ENCODE results near the gene SEMA5A.

DNA sequence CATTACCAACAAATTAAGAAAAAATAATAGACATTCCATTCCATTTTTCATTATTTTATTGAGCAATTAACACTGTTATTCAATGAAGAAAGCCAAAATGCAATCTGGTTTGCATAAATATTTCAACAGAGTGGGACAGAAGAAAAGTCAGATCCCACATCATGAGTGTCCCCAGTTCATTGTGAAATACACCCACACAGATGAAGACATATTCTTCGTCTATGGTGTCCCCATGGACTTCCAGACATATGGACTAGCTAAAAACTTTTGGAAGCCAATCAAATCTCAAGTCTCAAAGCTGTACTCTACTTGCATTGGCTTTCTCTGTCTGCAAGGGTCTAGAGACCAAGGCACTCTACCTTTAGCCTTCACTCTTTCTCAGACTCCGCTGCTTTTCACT, 194.3 kb downstream of the SEMA5A start:
- TF ChIP-seq, protein P1, sequence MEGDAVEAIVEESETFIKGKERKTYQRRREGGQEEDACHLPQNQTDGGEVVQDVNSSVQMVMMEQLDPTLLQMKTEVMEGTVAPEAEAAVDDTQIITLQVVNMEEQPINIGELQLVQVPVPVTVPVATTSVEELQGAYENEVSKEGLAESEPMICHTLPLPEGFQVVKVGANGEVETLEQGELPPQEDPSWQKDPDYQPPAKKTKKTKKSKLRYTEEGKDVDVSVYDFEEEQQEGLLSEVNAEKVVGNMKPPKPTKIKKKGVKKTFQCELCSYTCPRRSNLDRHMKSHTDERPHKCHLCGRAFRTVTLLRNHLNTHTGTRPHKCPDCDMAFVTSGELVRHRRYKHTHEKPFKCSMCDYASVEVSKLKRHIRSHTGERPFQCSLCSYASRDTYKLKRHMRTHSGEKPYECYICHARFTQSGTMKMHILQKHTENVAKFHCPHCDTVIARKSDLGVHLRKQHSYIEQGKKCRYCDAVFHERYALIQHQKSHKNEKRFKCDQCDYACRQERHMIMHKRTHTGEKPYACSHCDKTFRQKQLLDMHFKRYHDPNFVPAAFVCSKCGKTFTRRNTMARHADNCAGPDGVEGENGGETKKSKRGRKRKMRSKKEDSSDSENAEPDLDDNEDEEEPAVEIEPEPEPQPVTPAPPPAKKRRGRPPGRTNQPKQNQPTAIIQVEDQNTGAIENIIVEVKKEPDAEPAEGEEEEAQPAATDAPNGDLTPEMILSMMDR (IDR thresholded peaks at IDR 0.05; ENCODE audit: poor library complexity, severe bottlenecking) = no peak
- no peak for TF ChIP-seq EZH2 (IDR thresholded peaks at IDR 0.05; ENCODE audit: borderline replicate concordance, insufficient read depth, low read length, poor library complexity, severe bottlenecking)
